Spleen (tissue), 7 donors: ENCODE data around the gene LTBP1.

ENCODE experiments used
- CTCF ChIP-seq, 11 experiments: fragments of 200-600 bp in 7 of 11; fragments of 450-650 bp in 4 of 11; sonication (generic) in 4 of 11; IDR thresholded peaks in 8 of 11; conservative IDR thresholded peaks in 3 of 11; 1 replicate in 7 of 11; 2 replicates in 4 of 11; pipeline versions ENCODE4 v1.4.0 to v1.8.0; 2016 to 2021; ENCODE audit warnings: antibody characterized with exemption in 11 of 11, inconsistent platforms in 4 of 11, mild to moderate bottlenecking in 1 of 11
- POLR2A ChIP-seq, 3 donors: fragments of 450-650 bp; IDR thresholded peaks; one replicate each; pipeline ENCODE4 v1.5.1; 2017; ENCODE audit warnings: antibody characterized with exemption in 3 of 3, mild to moderate bottlenecking in 1 of 3
- POLR2AphosphoS5 ChIP-seq, 3 donors: sonication (generic); formaldehyde crosslinking; IDR thresholded peaks; one replicate each; pipeline ENCODE4 v1.5.1; 2017; ENCODE audit warnings: antibody characterized with exemption in 3 of 3
- donor health status: DM: no; HTN: no; CAD: no; lungs with moderate emphysema.
- donor health status: DM: no; HTN: no; CAD: no.
- donor health status: DM: no; HTN: no; CAD: no.

- TF ChIP-seq CTCF (IDR thresholded peaks at IDR 0.05 in 8 of 11, conservative IDR thresholded peaks at IDR 0.05 in 3 of 11) (no peak), POLR2A (IDR thresholded peaks at IDR 0.05) (no peak), POLR2AphosphoS5 (IDR thresholded peaks at IDR 0.05) (no peak)
Measured at GRCh38 chr2:33051586-33052360, 105.0 kb downstream of the LTBP1 start.
